Neural crest cell (in vitro differentiated cells): ENCODE data around the gene NFASC. TPM values are rescaled to one million over a fixed set of nuclear protein-coding genes. Genes with fewer than 3 reads are reported as not detected.

Source experiments
- DNase-seq: peaks from one replicate; pipeline ENCODE4 v3.0.0; 2021; ENCODE audit warnings: low read depth, mixed read lengths, low spot score
- H3K27ac Mint-ChIP-seq: one replicate; pipeline ENCODE4 v1.8.0; 2021; ENCODE audit warnings: mild to moderate bottlenecking, mixed read lengths; ENCODE audit not compliant: unreplicated experiment
- H3K27me3 Mint-ChIP-seq: 2 replicates; pipeline ENCODE4 v1.8.0; 2021; ENCODE audit warnings: low read depth, mild to moderate bottlenecking, mixed read lengths
- H3K36me3 Mint-ChIP-seq: 2 replicates; pipeline ENCODE4 v1.8.0; 2021; ENCODE audit warnings: low read depth, mild to moderate bottlenecking, mixed read lengths
- H3K4me1 Mint-ChIP-seq: 2 replicates; pipeline ENCODE4 v1.8.0; 2021; ENCODE audit warnings: mixed read lengths
- H3K4me3 Mint-ChIP-seq: one replicate; pipeline ENCODE4 v1.8.0; 2021; ENCODE audit warnings: mild to moderate bottlenecking, mixed read lengths
- H3K9me3 Mint-ChIP-seq: 2 replicates; pipeline ENCODE4 v1.8.0; 2021; ENCODE audit warnings: mixed read lengths
- CTCF ChIP-seq: fragments of 200-600 bp; sonication (generic); conservative IDR thresholded peaks from 2 replicates; pipeline ENCODE4 v1.5.0; 2021; ENCODE audit warnings: antibody characterized with exemption, mild to moderate bottlenecking
- total RNA-seq: library from RNA; stranded (reverse); gene quantifications from 2 replicates; pipeline ENCODE4 v1.2.1, GENCODE V29; 2021

NFASC gene
- total RNA-seq, 1 donor from 2014 or later = 12.9 TPM

- Mint-ChIP-seq H3K4me3 (no peak overlapping the region), H3K27ac (no peak overlapping the region), H3K4me1 (peaks cover 17% of the 10 kb centered on the region), H3K9me3 (no peaks in the 10 kb centered on the region), H3K27me3 (peaks cover 4% of the 10 kb centered on the region), H3K36me3 (no peaks in the 10 kb centered on the region)
- DNase-seq = no peak
- no peak for TF ChIP-seq CTCF
Observed at GRCh38 chr1:205002705-205003104, 132.0 kb downstream of the NFASC start.

DNA sequence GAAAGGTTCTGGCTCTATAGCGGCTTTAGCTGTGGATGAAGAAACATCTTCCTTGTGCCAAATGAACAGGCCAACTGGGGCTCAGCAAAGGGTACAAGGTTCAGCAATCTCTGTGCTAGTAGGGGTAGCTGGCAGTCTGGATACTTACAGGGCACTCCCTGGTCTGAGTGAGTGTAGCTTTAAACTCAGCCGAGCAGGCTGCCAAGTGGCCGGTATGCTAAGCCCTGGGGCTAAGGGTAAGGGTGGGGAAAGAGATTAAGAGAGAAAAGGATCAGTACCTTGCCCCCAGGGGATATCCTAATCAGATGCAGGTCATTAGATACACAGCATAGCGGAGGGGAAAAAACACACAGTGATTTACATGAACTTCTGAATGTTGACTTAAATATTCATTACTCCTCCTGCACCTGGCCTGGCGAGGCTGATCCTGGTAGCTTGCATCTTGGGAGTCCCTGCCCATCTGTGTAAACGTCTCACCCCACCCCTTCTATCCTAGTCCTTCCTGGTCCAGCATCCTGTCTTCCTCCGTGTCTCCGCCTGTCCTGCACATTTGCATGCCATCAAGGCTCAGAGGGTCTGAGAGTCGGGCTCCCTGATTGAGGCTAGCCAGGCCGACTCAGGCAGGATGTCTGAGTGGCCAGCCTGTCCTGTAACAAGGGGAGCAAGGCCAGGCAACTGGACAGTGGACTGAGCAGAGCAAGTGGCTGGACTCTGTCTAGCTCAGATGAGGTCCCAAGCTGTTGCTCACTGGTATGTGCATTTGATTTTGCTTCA lies 132.9 kb downstream of the NFASC start:
- Mint-ChIP-seq H3K4me1 (peaks cover 13% of the 10 kb centered on the region), H3K27me3 (peaks cover 4% of the 10 kb centered on the region), H3K4me3 (no peak overlapping the region), H3K9me3 (no peaks in the 10 kb centered on the region), H3K36me3 (no peaks in the 10 kb centered on the region), H3K27ac (no peak overlapping the region)
- no peak for TF ChIP-seq CTCF
- DNase-seq = no peak

DNA sequence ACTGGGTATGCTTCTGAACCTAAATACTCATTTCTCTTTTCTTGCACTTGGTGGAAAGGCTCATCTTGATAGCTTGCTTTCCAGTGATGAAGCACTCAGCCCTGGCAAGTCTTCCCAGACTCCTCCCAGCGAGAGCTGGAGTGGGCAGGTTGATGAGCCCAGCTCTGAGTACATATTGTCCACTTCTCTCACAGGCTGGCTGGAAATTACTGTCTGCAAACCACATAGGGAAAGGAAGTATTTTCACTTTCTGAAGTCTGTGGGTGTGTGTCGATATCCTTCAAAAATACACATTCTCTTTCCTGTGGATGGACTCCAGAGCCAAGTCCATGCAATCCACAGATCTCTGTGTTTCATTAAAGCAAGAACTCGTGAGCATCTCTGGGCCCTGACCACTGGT lies 133.7 kb downstream of the NFASC start:
- peaks cover 4% of the 10 kb centered on the region for H3K27me3 Mint-ChIP-seq
- DNase-seq = no peak
- H3K4me1 Mint-ChIP-seq = peaks cover 13% of the 10 kb centered on the region
- H3K9me3 Mint-ChIP-seq = no peaks in the 10 kb centered on the region
- no peaks in the 10 kb centered on the region for H3K36me3 Mint-ChIP-seq
- no peak for TF ChIP-seq CTCF
- H3K4me3 Mint-ChIP-seq = no peak overlapping the region
- no peak overlapping the region for H3K27ac Mint-ChIP-seq

GRCh38 chr1:205008896-205009295 lies 138.2 kb downstream of the NFASC start:
- no peak overlapping the region for H3K4me3 Mint-ChIP-seq
- no peak for TF ChIP-seq CTCF
- peaks cover 18% of the 10 kb centered on the region for H3K4me1 Mint-ChIP-seq
- H3K9me3 Mint-ChIP-seq = no peaks in the 10 kb centered on the region
- H3K27ac Mint-ChIP-seq = no peak overlapping the region
- DNase-seq = no peak
- H3K36me3 Mint-ChIP-seq = no peaks in the 10 kb centered on the region
- H3K27me3 Mint-ChIP-seq = peaks cover 11% of the 10 kb centered on the region

DNA sequence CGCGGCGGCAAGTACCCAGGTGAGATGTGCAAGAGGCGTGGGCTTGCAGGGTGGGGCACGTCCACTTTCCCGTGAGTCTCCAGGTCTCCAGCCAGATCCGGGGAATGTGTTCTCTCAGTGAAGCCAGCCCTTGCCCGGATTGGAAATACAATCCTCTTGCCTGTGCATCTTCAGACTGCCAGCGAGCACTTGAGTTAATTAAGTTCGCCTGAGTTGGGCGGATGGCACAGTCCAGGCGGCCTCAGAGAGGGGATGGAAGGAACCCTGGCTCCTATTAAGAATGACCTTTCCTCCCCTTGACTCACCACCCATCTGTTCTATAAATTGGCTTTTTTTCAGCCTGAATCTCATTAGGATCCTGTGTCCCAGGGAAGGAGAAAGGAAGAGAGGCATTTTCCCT lies 139.0 kb downstream of the NFASC start:
- peaks cover 13% of the 10 kb centered on the region for H3K27me3 Mint-ChIP-seq
- H3K4me3 Mint-ChIP-seq = no peak overlapping the region
- H3K4me1 Mint-ChIP-seq = peaks cover 21% of the 10 kb centered on the region
- H3K36me3 Mint-ChIP-seq = no peaks in the 10 kb centered on the region
- no peak for TF ChIP-seq CTCF
- H3K27ac Mint-ChIP-seq = no peak overlapping the region
- DNase-seq = no peak
- no peaks in the 10 kb centered on the region for H3K9me3 Mint-ChIP-seq
